Measurements from ENCODE around the gene TNFSF15.

TNFSF15 gene
- total RNA-seq = 0.18 to 0.35 reads per million in 2 experiments

- no peak for DNase-seq (ENCODE audit: low read depth)
Measured at GRCh38 chr9:114805670-114806525, at the start of gene TNFSF15. TSS of gene TNFSF15 (minus strand) at chr9:114806039. CDS start at chr9:114806012, 27 bp downstream.

- no peak for DNase-seq (ENCODE audit: low read depth)
Measured at GRCh38 chr9:114855488-114855887, 49.6 kb upstream of the TNFSF15 start.

- no peak for DNase-seq (ENCODE audit: low read depth)
Measured at GRCh38 chr9:114854736-114855355, 49.0 kb upstream of the TNFSF15 start.

- no peak for DNase-seq (ENCODE audit: low read depth)
Measured at GRCh38 chr9:114853071-114853855, 47.4 kb upstream of the TNFSF15 start.

DNA sequence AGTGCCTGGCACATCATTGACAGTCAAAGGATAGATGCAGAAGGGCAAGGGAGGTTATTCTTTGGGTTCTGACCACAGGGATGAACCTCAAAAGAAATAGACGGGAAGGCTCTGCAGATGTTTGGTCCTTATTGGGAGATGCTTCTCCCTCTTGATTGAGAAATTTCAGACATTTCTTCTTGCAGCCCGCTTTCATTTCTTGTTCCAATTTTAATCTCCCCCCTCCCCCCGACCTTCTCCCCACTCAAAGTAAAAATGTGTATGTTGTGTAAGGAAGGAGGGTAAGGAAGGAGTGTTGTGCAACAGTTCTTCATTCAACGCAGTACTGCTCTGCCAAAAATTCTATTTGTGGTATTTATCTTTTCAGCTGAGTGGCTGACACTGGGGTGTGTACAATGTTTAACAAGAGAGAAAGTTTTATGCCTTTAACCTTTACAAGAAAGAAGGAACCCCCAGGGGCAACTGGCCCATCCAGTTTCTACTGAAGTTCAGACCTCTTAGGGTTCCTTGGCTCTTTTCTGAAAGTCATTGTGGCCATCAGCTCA lies 46.3 kb upstream of the TNFSF15 start:
- DNase-seq (ENCODE audit: low read depth) = no peak

GRCh38 chr9:114851306-114851705 lies 45.5 kb upstream of the TNFSF15 start:
- no peak for DNase-seq (ENCODE audit: low read depth)

- DNase-seq (ENCODE audit: low read depth) = no peak
Measured at GRCh38 chr9:114850871-114851270, 45.0 kb upstream of the TNFSF15 start.

GRCh38 chr9:114849450-114849849 lies 43.6 kb upstream of the TNFSF15 start:
- no peak for DNase-seq (ENCODE audit: low read depth)

DNA sequence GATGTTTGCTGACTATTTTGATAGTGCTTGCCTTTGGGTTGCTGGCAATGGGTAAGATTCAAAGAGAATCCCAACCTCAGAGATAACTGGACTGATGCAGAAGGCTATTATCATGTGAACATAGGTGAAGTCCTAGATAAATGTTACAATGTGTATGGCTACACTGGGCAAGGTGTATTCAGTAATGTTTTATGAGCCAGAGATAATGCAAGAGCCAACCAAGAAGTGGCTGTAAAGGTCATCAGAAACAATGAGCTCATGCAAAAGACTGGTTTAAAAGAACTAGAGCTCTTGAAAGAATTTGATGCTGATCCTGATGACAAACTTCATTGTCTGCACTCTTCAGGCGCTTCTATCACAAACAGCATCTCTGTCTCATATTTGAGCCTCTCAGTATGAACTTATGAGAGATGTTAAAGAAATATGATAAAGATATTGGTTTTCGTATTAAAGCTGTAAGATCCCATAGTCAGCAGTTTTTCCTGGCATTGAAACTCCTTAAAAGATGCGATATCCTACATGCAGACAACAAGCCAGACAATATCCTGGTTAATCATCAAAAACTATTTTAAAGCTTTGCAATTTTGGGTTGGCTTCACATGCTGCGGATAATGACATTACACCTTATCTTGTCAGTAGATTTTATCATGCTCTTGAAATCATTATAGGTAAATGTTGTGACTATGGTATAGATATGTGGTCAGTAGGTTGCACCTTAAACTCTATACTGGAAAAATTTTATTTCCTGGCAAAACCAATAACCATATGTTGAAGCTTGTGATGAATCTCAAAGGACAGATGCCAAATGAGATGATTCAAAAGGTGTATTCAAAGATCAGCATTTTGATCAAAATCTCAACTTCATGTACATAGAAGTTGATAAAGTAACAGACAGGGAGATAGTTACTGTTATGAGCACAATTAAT lies 41.9 kb upstream of the TNFSF15 start:
- no peak for DNase-seq (ENCODE audit: low read depth)

- DNase-seq (ENCODE audit: low read depth) = no peak
Measured at GRCh38 chr9:114845373-114845772, 39.5 kb upstream of the TNFSF15 start.

GRCh38 chr9:114844766-114845165 lies 38.9 kb upstream of the TNFSF15 start:
- no peak for DNase-seq (ENCODE audit: low read depth)

DNA sequence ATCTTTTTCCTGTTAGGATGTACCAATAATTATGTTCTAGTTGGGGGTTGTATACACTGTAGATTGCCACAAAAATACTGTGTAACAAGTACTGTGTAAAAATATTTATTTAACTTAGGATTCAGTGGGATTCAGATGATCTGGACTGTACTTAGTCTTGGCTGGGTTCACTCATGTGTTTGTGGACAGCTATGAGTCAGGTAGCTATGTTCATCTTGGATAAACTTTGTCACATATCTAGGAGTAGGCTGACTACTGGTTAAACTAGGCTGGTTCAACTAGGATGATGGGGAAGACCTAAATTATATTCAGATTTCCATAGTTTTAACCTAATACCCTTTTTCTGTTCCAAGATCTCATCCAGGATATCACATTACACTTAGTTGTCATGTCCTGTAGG lies 32.1 kb upstream of the TNFSF15 start:
- DNase-seq (ENCODE audit: low read depth) = no peak

DNA sequence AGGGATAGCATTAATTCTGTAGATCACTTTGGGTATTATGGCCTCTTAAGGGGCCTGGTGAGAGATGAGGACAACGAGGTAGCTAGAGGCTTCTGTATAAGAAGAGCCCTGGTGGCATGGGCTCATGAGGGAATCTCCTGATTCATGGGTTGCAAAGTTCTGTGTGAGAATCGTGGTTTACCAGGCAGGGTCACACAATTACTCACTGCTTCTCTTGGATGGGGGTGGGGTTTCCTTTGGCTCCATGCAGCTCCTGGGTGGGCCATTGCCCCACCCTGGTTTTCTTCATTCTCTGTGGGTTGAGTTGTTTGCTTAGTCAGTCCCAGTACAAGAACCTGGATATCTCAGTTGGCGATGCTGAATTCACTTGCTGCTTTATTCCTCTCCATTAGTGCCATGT lies 30.9 kb upstream of the TNFSF15 start:
- no peak for DNase-seq (ENCODE audit: low read depth)

- DNase-seq (ENCODE audit: low read depth) = no peak
Measured at GRCh38 chr9:114834386-114834785, 28.5 kb upstream of the TNFSF15 start.

DNA sequence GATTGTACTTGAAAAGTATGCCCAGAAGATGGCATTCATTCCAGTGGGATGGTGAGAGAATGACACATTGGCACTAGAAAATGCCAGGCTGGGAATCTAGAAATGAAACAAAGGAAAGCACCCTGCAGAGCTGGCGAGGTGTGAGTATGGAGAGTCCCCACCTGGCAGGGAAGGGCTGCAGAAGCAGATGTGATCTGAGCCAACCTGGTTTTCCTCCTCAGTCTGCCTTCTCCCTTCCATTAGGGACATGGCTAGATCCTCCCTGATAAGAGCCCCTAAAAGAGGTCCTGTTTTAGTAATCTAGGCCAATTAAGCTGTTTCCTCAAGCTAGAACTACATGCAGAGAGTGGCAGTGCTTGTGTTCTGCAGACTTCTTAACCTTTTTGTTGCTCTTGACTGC lies 24.7 kb upstream of the TNFSF15 start:
- DNase-seq (ENCODE audit: low read depth) = no peak

DNA sequence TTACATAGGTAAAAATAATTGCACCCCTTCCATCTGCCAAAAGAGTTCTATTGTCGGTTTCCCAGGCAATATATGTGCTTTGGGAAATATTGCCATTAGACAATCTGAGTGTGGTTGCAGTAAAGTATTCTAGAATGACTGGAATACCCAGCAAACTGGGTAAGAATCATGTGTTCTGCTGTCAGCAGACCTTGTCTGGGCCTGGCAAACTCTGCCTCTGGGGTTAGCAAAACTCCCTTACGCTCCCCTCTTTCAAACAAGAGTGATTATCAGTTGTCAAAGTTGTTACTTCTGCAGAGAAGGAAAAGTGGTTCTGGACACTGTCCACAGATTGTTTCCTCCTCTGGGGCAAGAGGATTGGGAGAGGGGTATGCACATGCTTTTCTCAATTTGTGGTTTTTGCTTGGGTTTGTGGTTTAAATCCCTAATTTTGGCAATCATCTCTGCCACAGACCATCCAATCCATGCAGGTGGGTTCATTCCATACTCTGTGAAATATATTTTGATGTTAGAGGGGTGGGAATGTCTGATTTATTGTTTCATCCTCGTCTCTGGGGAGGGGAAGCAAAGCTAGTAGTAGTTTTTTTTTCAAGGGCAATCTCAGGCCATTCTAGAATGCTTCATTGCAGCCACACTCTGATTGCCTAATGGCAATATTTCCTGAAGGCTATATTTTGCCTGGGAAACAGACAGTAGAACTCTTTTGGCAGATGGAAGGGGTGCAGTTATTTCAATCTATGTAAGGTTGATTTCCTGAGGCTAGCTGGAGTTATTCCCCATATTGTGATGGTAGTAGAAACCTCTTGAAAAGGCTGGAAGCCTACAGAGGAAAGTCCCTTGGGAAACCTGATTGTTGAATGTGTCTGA lies 24.0 kb upstream of the TNFSF15 start:
- no peak for DNase-seq (ENCODE audit: low read depth)

DNA sequence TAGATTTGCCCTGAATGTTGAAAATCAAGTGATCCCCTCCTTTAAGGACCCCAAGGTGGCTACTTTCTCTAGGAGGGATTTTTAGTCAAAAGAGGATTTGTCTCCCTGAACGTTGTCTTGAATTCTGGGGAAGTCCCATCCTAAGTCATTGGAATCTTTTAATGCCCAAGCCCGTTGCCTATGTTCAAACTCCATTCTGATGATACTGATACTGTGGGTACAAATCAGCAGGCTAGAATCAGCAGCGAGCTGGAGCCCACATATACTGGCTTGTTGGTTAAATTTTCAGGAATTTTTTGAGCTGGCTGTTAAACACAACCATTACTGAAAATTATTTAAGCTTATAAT lies 22.4 kb upstream of the TNFSF15 start:
- DNase-seq (ENCODE audit: low read depth) = no peak

- no peak for DNase-seq (ENCODE audit: low read depth)
Measured at GRCh38 chr9:114827641-114828302, 21.9 kb upstream of the TNFSF15 start.

DNA sequence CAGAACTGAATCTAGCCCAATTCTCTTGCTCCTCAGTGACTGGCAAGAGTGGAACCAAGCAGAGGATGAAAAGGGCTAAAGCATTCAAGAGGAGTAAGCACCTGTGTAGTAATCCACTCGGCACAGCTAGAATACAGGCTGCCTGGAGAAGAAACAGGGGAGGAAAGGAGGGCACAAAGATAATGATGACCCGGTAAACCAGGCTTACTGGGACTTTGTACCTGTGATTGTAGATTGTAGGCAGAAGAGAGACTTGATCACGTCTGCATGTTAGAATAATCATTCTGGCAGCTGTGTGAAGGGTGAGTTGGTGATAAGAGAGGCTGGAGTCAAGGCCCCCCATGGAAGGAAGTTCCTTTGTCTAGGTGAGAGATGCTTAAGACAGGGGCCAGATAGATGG lies 20.6 kb upstream of the TNFSF15 start:
- DNase-seq (ENCODE audit: low read depth) = no peak

Data from T follicular helper cell (primary cell).